PC-3 (cell line): ENCODE measurements around the gene CNDP1. TPM values are rescaled to one million over a fixed set of nuclear protein-coding genes. Genes with fewer than 3 reads are reported as not detected.

Experiments used
- ATAC-seq: fragments of 200-7000 bp; cut with Tn5 transposase; 2 replicates; pipeline ENCODE4 v1.9.1; 2020; ENCODE audit warnings: mild to moderate bottlenecking, moderate library complexity
- BruUV-seq: library from RNA; stranded (reverse); fragments of 400-500 nt; replicated peaks from 2 replicates; lab custom pipeline; 2021; lab: Mats Ljungman, UMichigan
- CTCF ChIA-PET: fragments of 300-600 bp; sonication (Branson Sonifier 250); formaldehyde crosslinking; loops from one replicate; lab custom pipeline; 2022; ENCODE audit warnings: antibody characterized with exemption; lab: Charles Lee
- POLR2A ChIA-PET: fragments of 300-600 bp; sonication (Branson Sonifier 250); formaldehyde crosslinking; loops from one replicate; lab custom pipeline; 2022; ENCODE audit warnings: antibody characterized with exemption; ENCODE audit not compliant: unreplicated experiment; lab: Charles Lee
- DNase-seq: peaks from one replicate; pipeline ENCODE4 v3.0.0-alpha.2; 2015
- H2AFZ ChIP-seq: fragments of 300-600 bp; sonication (generic); 2 replicates; pipeline ENCODE4 v1.6.0; 2016; ENCODE audit warnings: antibody characterized with exemption, low read length
- H3F3A ChIP-seq: fragments of 300-600 bp; sonication (generic); one replicate; pipeline ENCODE4 v1.6.0; 2017; ENCODE audit warnings: antibody characterized with exemption, low read length, control low read depth, mild to moderate bottlenecking; ENCODE audit not compliant: unreplicated experiment
- H3K27ac ChIP-seq: fragments of 300-600 bp; sonication (generic); 2 replicates; pipeline ENCODE4 v1.5.1; 2016; ENCODE audit warnings: mild to moderate bottlenecking, low read length
- H3K27me3 ChIP-seq: fragments of 300-600 bp; sonication (generic); 2 replicates; pipeline ENCODE4 v1.6.1; 2016; ENCODE audit warnings: low read length, mixed read lengths
- H3K36me3 ChIP-seq: fragments of 300-600 bp; sonication (generic); 2 replicates; pipeline ENCODE4 v1.6.1; 2016; ENCODE audit warnings: low read depth, mixed run types, low read length, mixed read lengths
- H3K4me1 ChIP-seq: fragments of 300-600 bp; sonication (generic); 2 replicates; pipeline ENCODE4 v1.5.1; 2016; ENCODE audit warnings: low read length; ENCODE audit not compliant: insufficient read depth
- H3K4me2 ChIP-seq: fragments of 300-600 bp; sonication (generic); 2 replicates; pipeline ENCODE4 v1.6.0; 2016; ENCODE audit warnings: low read length
- H3K4me3 ChIP-seq: fragments of 300-600 bp; sonication (generic); 2 replicates; pipeline ENCODE4 v1.5.1; 2016; ENCODE audit warnings: mild to moderate bottlenecking, low read length, mixed read lengths
- H3K79me2 ChIP-seq: fragments of 300-600 bp; sonication (generic); 2 replicates; pipeline ENCODE4 v1.6.1; 2017; ENCODE audit warnings: low read length, mixed read lengths
- H3K9ac ChIP-seq: fragments of 300-600 bp; sonication (generic); 2 replicates; pipeline ENCODE4 v1.6.0; 2016; ENCODE audit warnings: mild to moderate bottlenecking, low read length
- H3K9me2 ChIP-seq: fragments of 300-600 bp; sonication (generic); replicated peaks from 2 replicates; pipeline ENCODE4 v1.6.1; 2016; ENCODE audit warnings: mixed run types, low read length, mixed read lengths
- H3K9me3 ChIP-seq: fragments of 300-600 bp; sonication (generic); 2 replicates; pipeline ENCODE4 v1.6.1; 2016; ENCODE audit warnings: low read length, mixed read lengths
- H4K20me1 ChIP-seq: fragments of 300-600 bp; sonication (generic); 2 replicates; pipeline ENCODE4 v1.6.1; 2016; ENCODE audit warnings: low read length, mixed read lengths
- EZH2 ChIP-seq: fragments of 300-600 bp; sonication (generic); IDR thresholded peaks from one replicate; pipeline ENCODE4 v1.6.1; 2017; ENCODE audit warnings: antibody characterized with exemption, mild to moderate bottlenecking, low read length; ENCODE audit not compliant: unreplicated experiment
- EZH2phosphoT487 ChIP-seq: fragments of 300-600 bp; sonication (generic); IDR thresholded peaks from 2 replicates; pipeline ENCODE4 v1.6.1; 2018; ENCODE audit warnings: mild to moderate bottlenecking, antibody characterized with exemption, low read length, borderline replicate concordance
- intact Hi-C: fragments of 100-400 bp; cut with micrococcal nuclease; formaldehyde crosslinking; loops from 2 replicates; pipeline ENCODE4 v1.9.0; 2023
- total RNA-seq: library from RNA; depleted of rRNA; stranded (reverse); fragments of >200 nt; gene quantifications from 2 replicates; pipeline ENCODE4 v1.2.3, GENCODE V29; 2014
- TF ChIP-seq, protein P1 (sequence below): fragments of 300-600 bp; sonication (generic); conservative IDR thresholded peaks from 2 replicates; pipeline ENCODE4 v1.5.1; 2017; ENCODE audit warnings: antibody characterized with exemption, low read depth, mild to moderate bottlenecking, low read length

Gene CNDP1
- total RNA-seq, 1 experiment from 2014 or later, result not detected

DNA sequence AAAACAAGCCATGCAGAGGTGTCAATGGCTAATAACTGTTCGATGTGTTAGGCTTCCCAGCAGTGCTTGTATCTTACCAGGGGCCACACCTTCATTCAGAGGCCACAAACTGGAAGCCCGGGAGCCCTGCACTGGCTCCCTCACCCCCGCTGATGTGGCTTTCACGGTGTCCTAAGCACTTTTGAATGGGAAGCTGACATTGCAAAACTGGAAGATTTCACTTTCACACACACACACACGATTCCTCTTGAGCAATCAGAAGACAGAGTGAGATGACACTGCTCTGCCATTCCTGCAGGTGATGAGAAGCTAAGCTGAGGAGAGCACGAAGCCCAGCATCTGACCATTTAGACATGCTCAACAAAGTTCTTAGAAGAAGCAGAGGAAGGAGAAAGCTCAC lies 54.7 kb downstream of the CNDP1 start:
- CTCF ChIA-PET, result no interaction called here
- intact Hi-C loops, result no loop called here
- no peaks in the 10 kb centered on the region for H3K9me3 ChIP-seq
- POLR2A ChIA-PET, result no interaction called here
- H4K20me1 ChIP-seq, result no peaks in the 10 kb centered on the region
- H3K36me3 ChIP-seq, result no peaks in the 10 kb centered on the region
- H3K27me3 ChIP-seq, result peaks cover 46% of the 10 kb centered on the region
- H3K9me2 ChIP-seq, result no peaks in the 10 kb centered on the region
- H3K4me1 ChIP-seq, result no peaks in the 10 kb centered on the region
- no peak overlapping the region for H3K4me3 ChIP-seq
- no peak overlapping the region for H3K27ac ChIP-seq
- no peak overlapping the region for H3K4me2 ChIP-seq
- no peaks in the 10 kb centered on the region for H3K79me2 ChIP-seq
- DNase-seq (no peak), ATAC-seq (no peak)
- no peak overlapping the region for H3K9ac ChIP-seq
- TF ChIP-seq, protein P1, sequence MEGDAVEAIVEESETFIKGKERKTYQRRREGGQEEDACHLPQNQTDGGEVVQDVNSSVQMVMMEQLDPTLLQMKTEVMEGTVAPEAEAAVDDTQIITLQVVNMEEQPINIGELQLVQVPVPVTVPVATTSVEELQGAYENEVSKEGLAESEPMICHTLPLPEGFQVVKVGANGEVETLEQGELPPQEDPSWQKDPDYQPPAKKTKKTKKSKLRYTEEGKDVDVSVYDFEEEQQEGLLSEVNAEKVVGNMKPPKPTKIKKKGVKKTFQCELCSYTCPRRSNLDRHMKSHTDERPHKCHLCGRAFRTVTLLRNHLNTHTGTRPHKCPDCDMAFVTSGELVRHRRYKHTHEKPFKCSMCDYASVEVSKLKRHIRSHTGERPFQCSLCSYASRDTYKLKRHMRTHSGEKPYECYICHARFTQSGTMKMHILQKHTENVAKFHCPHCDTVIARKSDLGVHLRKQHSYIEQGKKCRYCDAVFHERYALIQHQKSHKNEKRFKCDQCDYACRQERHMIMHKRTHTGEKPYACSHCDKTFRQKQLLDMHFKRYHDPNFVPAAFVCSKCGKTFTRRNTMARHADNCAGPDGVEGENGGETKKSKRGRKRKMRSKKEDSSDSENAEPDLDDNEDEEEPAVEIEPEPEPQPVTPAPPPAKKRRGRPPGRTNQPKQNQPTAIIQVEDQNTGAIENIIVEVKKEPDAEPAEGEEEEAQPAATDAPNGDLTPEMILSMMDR, result no peak
- no peak for TF ChIP-seq EZH2
- TF ChIP-seq EZH2phosphoT487, result no peak
- H3F3A ChIP-seq, result no peaks in the 10 kb centered on the region
- BruUV-seq, result no TSS peak
- H2AFZ ChIP-seq, result no peak overlapping the region

GRCh38 chr18:74589811-74590210 lies 55.5 kb downstream of the CNDP1 start:
- ATAC-seq, result no peak
- no TSS peak for BruUV-seq
- Histone ChIP-seq H3K4me3 (no peak overlapping the region), H3K9ac (no peak overlapping the region), H3K9me2 (no peaks in the 10 kb centered on the region), H3K4me1 (no peaks in the 10 kb centered on the region), H3K36me3 (no peaks in the 10 kb centered on the region), H3K27ac (no peak overlapping the region), H4K20me1 (no peaks in the 10 kb centered on the region), H3K4me2 (no peak overlapping the region), H2AFZ (no peak overlapping the region), H3K79me2 (no peaks in the 10 kb centered on the region), H3K27me3 (peaks cover 38% of the 10 kb centered on the region), H3K9me3 (no peaks in the 10 kb centered on the region), H3F3A (no peaks in the 10 kb centered on the region)
- no peak for TF ChIP-seq EZH2
- TF ChIP-seq, protein P1, result no peak
- no peak for TF ChIP-seq EZH2phosphoT487
- intact Hi-C loops, result no loop called here
- CTCF ChIA-PET, result no interaction called here
- no peak for DNase-seq
- POLR2A ChIA-PET, result no interaction called here

- peaks cover 32% of the 10 kb centered on the region for H3K27me3 ChIP-seq
- H3F3A ChIP-seq, result no peaks in the 10 kb centered on the region
- H3K27ac ChIP-seq, result no peak overlapping the region
- no peaks in the 10 kb centered on the region for H4K20me1 ChIP-seq
- ATAC-seq (no peak), DNase-seq (no peak)
- ChIA-PET CTCF (no interaction called here), POLR2A (no interaction called here)
- no peak overlapping the region for H3K4me3 ChIP-seq
- H3K9me2 ChIP-seq, result no peaks in the 10 kb centered on the region
- H3K4me1 ChIP-seq, result no peaks in the 10 kb centered on the region
- H3K79me2 ChIP-seq, result 0 out of 2 replicates have a peak, but pooled peaks cover 4% of the 10 kb centered on the region
- no peak overlapping the region for H3K9ac ChIP-seq
- H3K9me3 ChIP-seq, result no peaks in the 10 kb centered on the region
- TF ChIP-seq EZH2, result no peak
- TF ChIP-seq EZH2phosphoT487, result no peak
- TF ChIP-seq, protein P1, result no peak
- H3K4me2 ChIP-seq, result no peak overlapping the region
- no TSS peak for BruUV-seq
- no peak overlapping the region for H2AFZ ChIP-seq
- no peaks in the 10 kb centered on the region for H3K36me3 ChIP-seq
- intact Hi-C loops, result no loop called here
Observed at GRCh38 chr18:74590671-74591070, 56.4 kb downstream of the CNDP1 start.
